WTC11 (cell line): ENCODE results near the gene KCNE3.

Experiments
- ARID4B ChIP-seq: sonication (generic); formaldehyde crosslinking; IDR thresholded peaks from 2 replicates; pipeline ENCODE4 v1.8.0; 2023; ENCODE audit warnings: missing genetic modification reagents, mild to moderate bottlenecking, borderline replicate concordance
- ATF3 ChIP-seq: sonication (generic); formaldehyde crosslinking; conservative IDR thresholded peaks from 2 replicates; pipeline ENCODE4 v1.8.1; 2022; ENCODE audit warnings: mild to moderate bottlenecking, missing genetic modification reagents
- ETV6 ChIP-seq: sonication (generic); formaldehyde crosslinking; IDR thresholded peaks from 2 replicates; pipeline ENCODE4 v1.8.1; 2022; ENCODE audit warnings: mild to moderate bottlenecking, missing genetic modification reagents
- HMGA2 ChIP-seq: fragments of 250-450 bp; sonication (Bioruptor Pico); IDR thresholded peaks from 2 replicates; pipeline ENCODE4 v1.4.0; 2021; ENCODE audit warnings: mild to moderate bottlenecking, moderate library complexity
- NR2C2 ChIP-seq: sonication (generic); formaldehyde crosslinking; IDR thresholded peaks from 2 replicates; pipeline ENCODE4 v1.8.0; 2022; ENCODE audit warnings: mild to moderate bottlenecking, missing genetic modification reagents
- RORB ChIP-seq: fragments of 250-450 bp; sonication (Bioruptor Pico); IDR thresholded peaks from 2 replicates; pipeline ENCODE4 v1.9.0; 2021; ENCODE audit warnings: mild to moderate bottlenecking
- SOX15 ChIP-seq: fragments of 250-450 bp; sonication (Bioruptor Pico); IDR thresholded peaks from 2 replicates; pipeline ENCODE4 v1.9.0; 2021; ENCODE audit warnings: mild to moderate bottlenecking
- ZNF263 ChIP-seq: sonication (generic); formaldehyde crosslinking; IDR thresholded peaks from 2 replicates; pipeline ENCODE4 v1.8.1; 2022; ENCODE audit warnings: low read depth, mild to moderate bottlenecking, moderate library complexity, missing genetic modification reagents
- ZNF281 ChIP-seq: sonication (generic); formaldehyde crosslinking; IDR thresholded peaks from 2 replicates; pipeline ENCODE4 v1.8.0; 2023; ENCODE audit warnings: mild to moderate bottlenecking, missing genetic modification reagents
- ZNF416 ChIP-seq: fragments of 250-450 bp; sonication (Bioruptor Pico); IDR thresholded peaks from 2 replicates; pipeline ENCODE4 v1.9.0; 2021; ENCODE audit warnings: mild to moderate bottlenecking, inconsistent platforms
- TF ChIP-seq, protein P1 (sequence below): sonication (generic); formaldehyde crosslinking; IDR thresholded peaks from 2 replicates; pipeline ENCODE4 v1.8.0; 2022; ENCODE audit warnings: mild to moderate bottlenecking, missing genetic modification reagents
- TF ChIP-seq, protein P2 (sequence below): fragments of 200-600 bp; IDR thresholded peaks from 2 replicates; pipeline ENCODE4 v1.8.0; 2022; ENCODE audit warnings: antibody characterized with exemption
- TF ChIP-seq, protein P3 (sequence below): sonication (generic); formaldehyde crosslinking; IDR thresholded peaks from 2 replicates; pipeline ENCODE4 v1.8.0; 2022; ENCODE audit warnings: mild to moderate bottlenecking, missing genetic modification reagents
- TF ChIP-seq, protein P4 (sequence below): sonication (generic); formaldehyde crosslinking; IDR thresholded peaks from 2 replicates; pipeline ENCODE4 v1.8.1; 2023; ENCODE audit warnings: mild to moderate bottlenecking, missing genetic modification reagents, moderate library complexity

- TF ChIP-seq, protein P1, sequence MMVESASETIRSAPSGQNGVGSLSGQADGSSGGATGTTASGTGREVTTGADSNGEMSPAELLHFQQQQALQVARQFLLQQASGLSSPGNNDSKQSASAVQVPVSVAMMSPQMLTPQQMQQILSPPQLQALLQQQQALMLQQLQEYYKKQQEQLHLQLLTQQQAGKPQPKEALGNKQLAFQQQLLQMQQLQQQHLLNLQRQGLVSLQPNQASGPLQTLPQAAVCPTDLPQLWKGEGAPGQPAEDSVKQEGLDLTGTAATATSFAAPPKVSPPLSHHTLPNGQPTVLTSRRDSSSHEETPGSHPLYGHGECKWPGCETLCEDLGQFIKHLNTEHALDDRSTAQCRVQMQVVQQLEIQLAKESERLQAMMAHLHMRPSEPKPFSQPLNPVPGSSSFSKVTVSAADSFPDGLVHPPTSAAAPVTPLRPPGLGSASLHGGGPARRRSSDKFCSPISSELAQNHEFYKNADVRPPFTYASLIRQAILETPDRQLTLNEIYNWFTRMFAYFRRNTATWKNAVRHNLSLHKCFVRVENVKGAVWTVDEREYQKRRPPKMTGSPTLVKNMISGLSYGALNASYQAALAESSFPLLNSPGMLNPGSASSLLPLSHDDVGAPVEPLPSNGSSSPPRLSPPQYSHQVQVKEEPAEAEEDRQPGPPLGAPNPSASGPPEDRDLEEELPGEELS (CRISPR knock-in tag), result no peak
- TF ChIP-seq, protein P2, sequence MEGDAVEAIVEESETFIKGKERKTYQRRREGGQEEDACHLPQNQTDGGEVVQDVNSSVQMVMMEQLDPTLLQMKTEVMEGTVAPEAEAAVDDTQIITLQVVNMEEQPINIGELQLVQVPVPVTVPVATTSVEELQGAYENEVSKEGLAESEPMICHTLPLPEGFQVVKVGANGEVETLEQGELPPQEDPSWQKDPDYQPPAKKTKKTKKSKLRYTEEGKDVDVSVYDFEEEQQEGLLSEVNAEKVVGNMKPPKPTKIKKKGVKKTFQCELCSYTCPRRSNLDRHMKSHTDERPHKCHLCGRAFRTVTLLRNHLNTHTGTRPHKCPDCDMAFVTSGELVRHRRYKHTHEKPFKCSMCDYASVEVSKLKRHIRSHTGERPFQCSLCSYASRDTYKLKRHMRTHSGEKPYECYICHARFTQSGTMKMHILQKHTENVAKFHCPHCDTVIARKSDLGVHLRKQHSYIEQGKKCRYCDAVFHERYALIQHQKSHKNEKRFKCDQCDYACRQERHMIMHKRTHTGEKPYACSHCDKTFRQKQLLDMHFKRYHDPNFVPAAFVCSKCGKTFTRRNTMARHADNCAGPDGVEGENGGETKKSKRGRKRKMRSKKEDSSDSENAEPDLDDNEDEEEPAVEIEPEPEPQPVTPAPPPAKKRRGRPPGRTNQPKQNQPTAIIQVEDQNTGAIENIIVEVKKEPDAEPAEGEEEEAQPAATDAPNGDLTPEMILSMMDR, result peak; percentile 40; the same call in 1 of the 2 replicates
- no peak for TF ChIP-seq ZNF263 (CRISPR knock-in tag)
- TF ChIP-seq RORB (CRISPR knock-in tag), result no peak
- TF ChIP-seq HMGA2 (CRISPR knock-in tag), result no peak
- TF ChIP-seq ATF3 (CRISPR knock-in tag), result no peak
- TF ChIP-seq, protein P3, sequence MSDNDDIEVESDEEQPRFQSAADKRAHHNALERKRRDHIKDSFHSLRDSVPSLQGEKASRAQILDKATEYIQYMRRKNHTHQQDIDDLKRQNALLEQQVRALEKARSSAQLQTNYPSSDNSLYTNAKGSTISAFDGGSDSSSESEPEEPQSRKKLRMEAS (CRISPR knock-in tag), result no peak
- TF ChIP-seq, protein P4, sequence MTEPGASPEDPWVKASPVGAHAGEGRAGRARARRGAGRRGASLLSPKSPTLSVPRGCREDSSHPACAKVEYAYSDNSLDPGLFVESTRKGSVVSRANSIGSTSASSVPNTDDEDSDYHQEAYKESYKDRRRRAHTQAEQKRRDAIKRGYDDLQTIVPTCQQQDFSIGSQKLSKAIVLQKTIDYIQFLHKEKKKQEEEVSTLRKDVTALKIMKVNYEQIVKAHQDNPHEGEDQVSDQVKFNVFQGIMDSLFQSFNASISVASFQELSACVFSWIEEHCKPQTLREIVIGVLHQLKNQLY (CRISPR knock-in tag), result no peak
- TF ChIP-seq NR2C2 (CRISPR knock-in tag), result no peak
- TF ChIP-seq ETV6, result no peak
- no peak for TF ChIP-seq ARID4B (CRISPR knock-in tag)
- no peak for TF ChIP-seq ZNF416 (CRISPR knock-in tag)
- no peak for TF ChIP-seq SOX15 (CRISPR knock-in tag)
- no peak for TF ChIP-seq ZNF281 (CRISPR knock-in tag)
Measured at GRCh38 chr11:74449369-74449931, 17.9 kb downstream of the KCNE3 start.
